ENCODE measurements around the gene SMAD6. TPM values are rescaled to one million over a fixed set of nuclear protein-coding genes. Genes with fewer than 3 reads are reported as not detected.

SMAD6 gene
- total and polyA plus RNA-seq, 2 of the 4 experiments (the other 2 are of a cell fraction) = 4.8 to 8.5 TPM

- Histone ChIP-seq H2BK5ac (ENCODE audit: low read depth, low read length, poor library complexity, severe bottlenecking) (no peak overlapping the region), H2BK120ac (ENCODE audit: low read depth, low read length) (no peak overlapping the region), H3K56ac (ENCODE audit: extremely low read depth, insufficient read depth, low read length) (no peak overlapping the region), H4K20me1 (ENCODE audit: insufficient read depth, low read length) (no peaks in the 10 kb centered on the region), H3K14ac (replicated peaks; ENCODE audit: low read depth, low read length) (no peak overlapping the region), H2AFZ (replicated peaks; ENCODE audit: low read length, poor library complexity) (no peak overlapping the region), H3K27ac (ENCODE audit: insufficient read depth, low read length) (no peak overlapping the region), H2AK5ac (ENCODE audit: low read depth, low read length) (no peak overlapping the region), H3K4me2 (ENCODE audit: low read depth, low read length) (no peak overlapping the region), H2BK15ac (ENCODE audit: low read depth, low read length) (no peak overlapping the region), H3K27me3 (ENCODE audit: control insufficient read depth, insufficient read depth, low read length) (no peaks in the 10 kb centered on the region), H3K4me3 (ENCODE audit: insufficient read depth, low read depth, low read length) (no peak overlapping the region), H3K9me1 (ENCODE audit: insufficient read depth, low read length) (no peaks in the 10 kb centered on the region), H3K79me1 (ENCODE audit: low read depth in 1 of 2, low read length in 2 of 2) (no peaks in the 10 kb centered on the region), H3K4me1 (ENCODE audit: control insufficient read depth, insufficient read depth, low read length) (peaks cover 10% of the 10 kb centered on the region), H3K9ac (ENCODE audit: low read depth, low read length) (no peak overlapping the region), H3K23ac (ENCODE audit: low read depth, low read length) (no peak overlapping the region), H3K9me3 (ENCODE audit: control insufficient read depth, insufficient read depth, low read length) (peaks cover 3% of the 10 kb centered on the region; the same call in 1 of the 2 replicates), H2AK9ac (replicated peaks; ENCODE audit: low read depth, low read length, poor library complexity) (no peak overlapping the region), H2BK20ac (ENCODE audit: low read depth, low read length) (no peak overlapping the region), H3K4ac (ENCODE audit: low read depth, low read length) (no peak overlapping the region), H4K5ac (ENCODE audit: low read depth, low read length) (no peak overlapping the region), H3K18ac (ENCODE audit: low read depth, low read length) (no peak overlapping the region), H4K8ac (ENCODE audit: low read depth in 2 of 2, low read length in 2 of 2) (no peak overlapping the region), H3K36me3 (ENCODE audit: control insufficient read depth, insufficient read depth, low read length) (no peaks in the 10 kb centered on the region), H4K91ac (ENCODE audit: insufficient read depth, low read depth, low read length) (no peak overlapping the region)
- intact Hi-C loops (cut with micrococcal nuclease) (no loop called here), in situ Hi-C loops (cut with MboI; ENCODE audit: low sequenced_read_pairs) (no loop called here), dilution Hi-C loops (cut with HindIII; ENCODE audit: low sequenced_read_pairs, unreplicated experiment) (no loop called here)
- ChIA-PET CTCF (no interaction called here), POLR2A (ENCODE audit: unreplicated experiment) (no interaction called here)
- no peak for ATAC-seq (ENCODE audit: low read depth)
- no peak for TF ChIP-seq ELK1 (IDR thresholded peaks at IDR 0.05; ENCODE audit: borderline replicate concordance, low read depth, low read length)
- TF ChIP-seq MAZ (IDR thresholded peaks at IDR 0.05; ENCODE audit: borderline replicate concordance, low read depth, low read length) = no peak
- no peak for DNase-seq
- BruUV-seq (replicated peaks) = no TSS peak
- no CpG with 5 or more reads among the region's 1 CpG for WGBS, 2 experiments (ENCODE audit: extremely low coverage in 2 of 2, insufficient read length in 1 of 2)
Measured at GRCh38 chr15:66677336-66677735, 24.7 kb upstream of the SMAD6 start.

Data from IMR-90 (cell line).